AG04449 (cell line): ENCODE data around the gene CHMP6.

Experiments used
- CTCF ChIA-PET: fragments of 350-600 bp; formaldehyde crosslinking; extraction: SDS; loops from one replicate; lab custom pipeline; 2021; ENCODE audit warnings: antibody characterized with exemption; lab: Yijun Ruan, JAX
- POLR2A ChIA-PET: fragments of 400-600, 350-600 bp; formaldehyde crosslinking; extraction: SDS; loops from one replicate; lab custom pipeline; 2020; ENCODE audit warnings: antibody characterized with exemption, inconsistent platforms; lab: Yijun Ruan, JAX
- DNase-seq: peaks from one replicate; pipeline ENCODE4 v3.0.0-alpha.2; 2010; ENCODE audit warnings: low read depth, low spot score
- H3K4me3 ChIP-seq: 2 replicates; pipeline ENCODE4 v1.5.1; 2011; ENCODE audit warnings: low read depth, mild to moderate bottlenecking, control low read depth, low read length
- CTCF ChIP-seq: IDR thresholded peaks from one replicate; pipeline ENCODE4 v1.5.1; 2011; ENCODE audit warnings: mild to moderate bottlenecking, moderate library complexity, low read length, control low read depth, inconsistent platforms; ENCODE audit not compliant: insufficient read depth; ENCODE audit errors: missing control alignments

CHMP6 gene

DNA sequence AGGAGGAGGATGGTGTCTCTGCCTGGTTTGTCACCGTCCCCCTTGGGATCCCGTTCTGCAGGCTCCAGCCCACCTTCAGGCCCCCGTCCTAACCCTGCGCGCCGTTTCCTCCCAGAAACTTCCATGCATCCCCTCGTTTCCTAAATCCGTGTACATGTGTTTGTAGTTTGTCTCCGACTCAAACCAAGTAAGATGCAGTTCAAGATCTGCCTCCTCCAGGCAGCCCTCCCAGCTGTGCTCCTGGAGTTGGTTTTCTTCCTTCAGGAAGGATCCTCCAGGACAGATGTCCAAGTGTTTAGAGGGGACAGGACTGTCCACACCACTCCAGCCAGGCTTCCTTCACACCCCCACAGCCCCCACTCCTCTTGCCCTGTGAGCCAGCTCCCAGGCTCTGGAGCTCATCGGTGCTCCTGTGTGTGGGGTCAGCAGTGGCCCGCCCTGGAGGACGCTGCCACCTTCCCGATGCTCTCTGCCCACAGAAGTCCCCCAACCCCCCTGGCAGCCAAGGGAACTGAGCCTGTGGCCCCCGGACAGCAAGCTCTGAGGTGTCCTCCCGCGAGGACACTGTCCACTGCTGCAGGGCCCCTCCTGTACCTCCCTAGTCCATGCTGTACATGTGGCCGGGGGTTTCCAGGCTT, 54.6 kb downstream of the CHMP6 start:
- H3K4me3 ChIP-seq = no peak overlapping the region
- no peak for DNase-seq
- no peak for TF ChIP-seq CTCF
- CTCF ChIA-PET = interaction anchor here (0.9 to 2.9 kb wide), 3 partner anchors 22 to 58 kb away, joined by 3 to 12 read pairs (median 4); no protein-coding TSS in a partner anchor
- POLR2A ChIA-PET = no interaction called here

GRCh38 chr17:81046770-81047359, 55.2 kb downstream of the CHMP6 start:
- no peak for TF ChIP-seq CTCF
- ChIA-PET CTCF (interaction anchor here (0.6 to 2.9 kb wide), 3 partner anchors 21 to 55 kb away, joined by 3 to 12 read pairs (median 4); no protein-coding TSS in a partner anchor), POLR2A (no interaction called here)
- DNase-seq = no peak
- H3K4me3 ChIP-seq = no peak overlapping the region

DNA sequence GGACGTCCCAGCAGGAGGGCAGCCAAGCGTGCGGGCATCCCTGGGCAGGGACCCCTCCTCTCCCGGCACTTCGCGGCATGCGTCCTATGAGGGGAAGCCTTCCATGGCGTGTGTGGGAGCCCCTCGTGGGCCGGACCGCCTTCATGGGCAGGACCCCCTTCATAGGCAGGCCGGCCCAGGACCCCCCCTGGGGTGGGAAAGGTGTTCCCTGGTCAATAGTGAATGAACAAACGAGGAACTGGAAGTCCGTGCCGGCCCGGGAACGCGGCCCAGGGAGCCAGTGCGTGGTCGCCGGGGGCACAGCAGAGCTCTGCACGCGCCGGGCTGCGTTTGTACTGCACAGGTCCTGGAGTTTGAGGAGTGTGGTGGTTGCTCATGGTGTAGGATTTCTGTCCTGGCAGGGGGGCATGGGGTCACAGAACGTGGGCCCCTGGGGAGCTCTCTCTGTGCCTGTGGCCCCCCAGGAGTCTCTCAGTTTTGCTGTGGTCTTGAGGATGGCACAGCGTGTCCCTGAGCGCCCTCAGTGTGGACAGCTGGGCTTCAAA, 57.3 kb downstream of the CHMP6 start:
- DNase-seq = no peak
- no peak for TF ChIP-seq CTCF
- no peak overlapping the region for H3K4me3 ChIP-seq
- ChIA-PET CTCF (interaction anchor here (1.3 to 1.6 kb wide), 2 partner anchors 8 to 53 kb away, joined by 5 to 7 read pairs; no protein-coding TSS in a partner anchor), POLR2A (no interaction called here)

DNA sequence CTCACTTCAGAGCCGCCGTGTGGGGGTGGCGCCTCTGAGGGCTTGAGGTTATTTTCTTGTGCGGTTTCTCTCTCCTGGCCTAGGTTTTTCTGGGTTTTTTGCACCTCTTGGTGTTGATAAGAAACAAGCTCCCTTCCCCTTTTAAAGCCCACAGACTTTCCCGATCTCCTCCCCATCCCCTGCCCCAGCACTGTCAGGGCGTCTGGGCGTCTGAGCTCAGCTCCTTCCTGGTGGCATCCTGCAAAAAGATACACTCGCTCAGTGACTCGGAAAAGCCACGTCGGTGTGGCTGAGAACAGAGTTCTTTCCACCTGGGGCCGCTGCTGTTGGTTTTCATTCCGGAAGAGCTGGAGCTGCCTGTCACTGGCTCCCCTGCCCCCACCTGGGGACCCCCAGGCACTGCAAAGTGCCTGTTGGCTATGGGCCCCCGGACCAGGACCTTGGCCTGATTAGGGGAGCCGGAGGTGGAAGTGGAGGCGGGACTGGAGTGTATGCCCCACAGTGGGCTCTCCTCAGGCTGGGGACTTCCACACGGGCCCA, 57.8 kb downstream of the CHMP6 start:
- POLR2A ChIA-PET = no interaction called here
- no peak overlapping the region for H3K4me3 ChIP-seq
- DNase-seq = no peak
- TF ChIP-seq CTCF = no peak
- CTCF ChIA-PET = interaction anchor here (1.3 to 1.6 kb wide), 2 partner anchors 9 to 53 kb away, joined by 5 to 7 read pairs; no protein-coding TSS in a partner anchor
